ENCODE measurements around the gene GUCY2C. TPM values are rescaled to one million over a fixed set of nuclear protein-coding genes. Genes with fewer than 3 reads are reported as not detected.

GUCY2C gene
- total RNA-seq, 1 donor from 2014 or later, result not detected

GRCh38 chr12:14570231-14570630, 126.2 kb downstream of the GUCY2C start:
- no peak for DNase-seq (ENCODE audit: low read depth)
- TF ChIP-seq CTCF (conservative IDR thresholded peaks at IDR 0.05; ENCODE audit: low read depth, low read length), result no peak
- no peak overlapping the region for H3K4me3 ChIP-seq (ENCODE audit: low read depth, low read length)

GRCh38 chr12:14567351-14568162, 128.8 kb downstream of the GUCY2C start, which contains the start of gene PLBD1:
Gene PLBD1 (minus strand): TSS chr12:14567883. CDS start chr12:14567696, 187 bp downstream.
- no peak for DNase-seq (ENCODE audit: low read depth)
- no peak for TF ChIP-seq CTCF (conservative IDR thresholded peaks at IDR 0.05; ENCODE audit: low read depth, low read length)
- H3K4me3 ChIP-seq (ENCODE audit: low read depth, low read length), result peak within 1 kb of the TSS; percentile 63

GRCh38 chr12:14564336-14564959, 132.0 kb downstream of the GUCY2C start:
- no peak overlapping the region for H3K4me3 ChIP-seq (ENCODE audit: low read depth, low read length)
- TF ChIP-seq CTCF (conservative IDR thresholded peaks at IDR 0.05; ENCODE audit: low read depth, low read length), result no peak
- DNase-seq (ENCODE audit: low read depth), result no peak

GRCh38 chr12:14563046-14563445, 133.4 kb downstream of the GUCY2C start:
- DNase-seq (ENCODE audit: low read depth), result no peak
- no peak for TF ChIP-seq CTCF (conservative IDR thresholded peaks at IDR 0.05; ENCODE audit: low read depth, low read length)
- H3K4me3 ChIP-seq (ENCODE audit: low read depth, low read length), result no peak overlapping the region

Other genes starting within 250 kb of the GUCY2C start
- gene PLBD1, start 128.7 kb downstream of the GUCY2C start, total RNA-seq, result 12.4 and 14.2 TPM in 2 replicates
- 20.4 and 27.6 TPM in 2 replicates for gene WBP11, start 106.9 kb upstream of the GUCY2C start, total RNA-seq
- 1.2 and 1.5 TPM in 2 replicates for gene C12orf60, start 107.1 kb upstream of the GUCY2C start, total RNA-seq
- gene SMCO3, start 117.6 kb upstream of the GUCY2C start, total RNA-seq, result 0.07 TPM in 1 of 2 replicates, not detected in the other
- gene ART4, start 146.9 kb upstream of the GUCY2C start, total RNA-seq, result 0.14 TPM in 1 of 2 replicates, not detected in the other
- gene MGP, start 189.3 kb upstream of the GUCY2C start, total RNA-seq, result 0.72 and 9.3 TPM in 2 replicates
- 0.58 and 1.4 TPM in 2 replicates for gene ERP27, start 241.9 kb upstream of the GUCY2C start, total RNA-seq

All from epithelial cell of proximal tubule (primary cell).